GM21786 (cell line): ENCODE data around the gene TPSAB1.
"Not testable (repeated sequence)": the region's sequence is repeated elsewhere in the genome, so short reads cannot be mapped to it uniquely, and the experiment has no call there.

ENCODE experiments used
- ATAC-seq: cut with Tn5 transposase; IDR thresholded peaks from one replicate; pipeline ENCODE4 v1.9.1; 2021; ENCODE audit not compliant: unreplicated experiment

The TPSAB1 gene

DNA sequence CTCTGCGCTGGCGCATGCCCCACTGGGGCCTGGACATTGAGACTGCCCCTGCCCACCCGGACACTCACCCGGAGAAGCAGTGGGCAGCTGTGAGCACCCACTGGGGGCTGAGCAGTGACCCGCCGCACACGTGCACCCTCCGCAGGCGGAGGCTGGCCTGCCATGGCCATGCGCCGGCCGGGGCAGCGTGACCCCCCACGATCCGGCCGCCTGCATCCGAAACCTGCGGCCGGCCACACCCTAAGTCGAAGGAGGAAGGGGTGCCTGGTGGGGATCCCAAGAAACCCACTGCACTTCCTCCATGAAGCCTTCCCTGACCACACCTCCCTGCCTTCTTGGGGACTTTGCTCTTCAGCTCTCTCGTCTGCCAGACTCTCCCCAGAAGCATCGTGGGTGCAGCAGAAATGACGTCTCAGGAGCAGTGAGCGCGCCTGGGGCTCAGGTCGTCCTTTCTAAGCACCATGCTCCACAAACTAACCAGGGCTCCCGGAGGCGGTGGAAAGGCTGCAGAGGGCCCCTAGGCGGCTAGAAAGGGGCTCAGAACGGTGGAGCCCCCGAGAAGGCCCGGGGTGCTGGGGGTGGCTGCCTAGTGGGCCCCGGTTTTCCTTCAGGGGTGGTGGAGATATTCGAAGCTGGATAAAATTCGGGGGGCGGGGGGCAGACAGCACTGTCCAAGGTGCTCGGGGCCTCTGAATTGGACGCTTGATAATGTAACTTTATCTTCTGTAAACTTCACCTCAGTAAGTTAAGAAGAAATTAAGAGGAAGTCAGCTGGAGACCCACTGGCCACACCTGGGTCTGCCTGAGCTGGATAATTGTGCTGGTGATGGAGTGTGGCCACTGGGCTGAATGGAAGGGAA, 16.9 kb upstream of the TPSAB1 start:
- ATAC-seq = no peak

DNA sequence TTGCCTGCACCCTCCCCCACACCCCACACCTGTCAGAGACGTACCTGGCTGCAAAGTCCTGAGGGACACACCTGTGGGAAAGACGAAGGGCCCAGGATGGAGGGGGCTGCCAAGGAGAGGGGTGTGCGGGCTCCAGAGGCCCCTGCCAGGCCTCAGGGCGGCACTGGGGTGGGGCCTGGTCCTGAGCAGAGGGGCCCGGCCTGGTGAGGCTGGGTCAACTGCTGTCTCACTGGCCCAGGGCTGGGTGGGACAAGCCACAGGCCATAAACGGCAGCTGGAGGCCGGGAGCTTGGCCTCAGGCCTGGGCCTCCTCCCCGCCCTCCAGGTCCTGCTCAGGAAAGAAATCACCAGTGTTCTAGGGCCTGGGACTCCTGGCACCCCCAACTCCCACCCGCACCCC, 15.9 kb upstream of the TPSAB1 start:
- ATAC-seq = no peak

DNA sequence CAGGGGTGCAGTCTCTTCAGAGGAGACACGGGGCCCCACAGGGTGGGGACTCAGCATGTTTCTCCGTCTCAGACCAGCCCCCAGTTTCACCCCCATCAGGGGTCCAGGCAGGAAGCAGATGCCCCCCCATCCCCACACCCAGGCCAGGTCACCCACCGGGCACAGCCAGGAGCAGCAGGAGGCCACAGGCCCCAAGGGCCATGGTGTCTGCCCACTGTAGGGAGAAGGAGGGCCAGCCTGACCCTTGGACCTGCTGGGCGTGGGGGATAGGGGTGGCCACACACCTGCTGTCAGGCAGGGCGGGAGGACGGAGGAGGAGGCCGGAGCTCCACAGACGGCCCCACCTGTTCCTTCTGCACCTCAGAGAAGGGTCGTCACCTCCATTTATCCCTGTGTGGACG, 15.5 kb upstream of the TPSAB1 start, which contains the start of gene TPSG1:
TPSG1 (minus strand) TSS at position 218 of the 401 bp plus-strand sequence; CDS start at position 202, 16 bp downstream.
- ATAC-seq = no peak

DNA sequence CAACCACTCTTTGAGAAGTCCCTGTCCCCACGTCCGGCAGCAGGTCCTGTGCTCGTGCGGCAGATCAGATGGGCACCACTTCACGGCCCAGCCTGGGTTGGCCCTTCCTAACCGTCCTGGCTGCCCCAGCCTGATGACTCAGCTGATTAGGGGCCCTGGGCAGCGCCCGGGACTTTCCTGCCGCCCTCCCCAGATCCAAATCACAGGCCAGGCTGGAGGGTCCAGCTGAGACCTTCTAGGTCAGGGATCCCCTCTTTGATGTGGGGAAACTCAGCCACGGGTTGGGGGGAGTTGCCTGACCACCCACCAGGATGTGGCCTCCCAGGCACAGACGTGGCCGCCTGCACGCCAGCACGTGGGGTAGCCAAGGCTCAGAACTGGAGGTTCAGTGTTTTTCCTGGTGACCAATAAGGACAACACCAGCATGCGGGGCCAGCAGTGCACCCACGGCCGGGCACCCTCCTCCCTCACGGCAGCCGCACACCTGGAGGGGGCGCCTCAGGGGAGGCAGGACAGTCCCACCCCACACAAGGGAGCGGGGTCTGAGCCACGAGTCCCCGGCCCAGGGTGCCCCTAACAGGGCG, 14.7 kb upstream of the TPSAB1 start:
- not testable (repeated sequence) for ATAC-seq

DNA sequence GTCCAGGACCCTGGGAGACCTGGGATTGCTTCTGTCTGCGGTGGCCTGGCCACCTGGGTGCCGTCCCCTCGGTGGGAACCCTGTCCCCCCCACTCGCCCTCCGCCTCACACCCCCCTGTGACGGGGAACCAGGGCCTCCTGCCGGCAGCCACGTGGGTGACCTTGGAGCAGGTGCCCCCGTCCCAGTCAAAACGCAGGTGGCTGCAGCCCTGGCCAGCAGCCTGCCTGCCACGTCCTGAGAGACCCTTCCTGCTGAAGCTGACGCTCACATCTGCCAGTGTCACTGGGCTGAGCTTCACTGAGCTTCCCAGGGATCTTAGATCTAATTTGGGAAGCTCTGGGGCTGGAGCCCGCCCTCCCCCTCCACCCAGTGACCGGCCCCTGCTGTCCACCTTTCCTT, 13.8 kb upstream of the TPSAB1 start:
- ATAC-seq = not testable (repeated sequence)

DNA sequence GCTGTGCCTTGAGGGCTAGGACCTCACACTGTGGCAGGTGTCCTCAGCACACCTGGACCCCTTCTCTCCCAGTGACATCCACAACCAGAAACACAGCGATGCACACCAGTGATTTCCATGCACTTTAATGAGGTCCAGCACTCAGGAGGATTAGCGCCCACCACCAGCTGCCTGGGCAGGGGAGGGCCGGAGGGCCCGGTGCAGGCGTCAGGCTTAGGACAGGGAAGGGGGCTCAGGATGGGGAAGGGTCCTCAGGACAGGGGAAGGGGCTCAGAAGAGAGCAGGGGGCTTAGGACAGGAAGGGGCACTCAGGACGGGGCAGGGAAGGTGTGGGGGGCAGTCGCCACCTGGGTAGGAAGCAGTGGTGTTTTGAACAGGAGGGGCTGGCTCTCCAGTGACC, 12.3 kb upstream of the TPSAB1 start:
- not testable (repeated sequence) for ATAC-seq

DNA sequence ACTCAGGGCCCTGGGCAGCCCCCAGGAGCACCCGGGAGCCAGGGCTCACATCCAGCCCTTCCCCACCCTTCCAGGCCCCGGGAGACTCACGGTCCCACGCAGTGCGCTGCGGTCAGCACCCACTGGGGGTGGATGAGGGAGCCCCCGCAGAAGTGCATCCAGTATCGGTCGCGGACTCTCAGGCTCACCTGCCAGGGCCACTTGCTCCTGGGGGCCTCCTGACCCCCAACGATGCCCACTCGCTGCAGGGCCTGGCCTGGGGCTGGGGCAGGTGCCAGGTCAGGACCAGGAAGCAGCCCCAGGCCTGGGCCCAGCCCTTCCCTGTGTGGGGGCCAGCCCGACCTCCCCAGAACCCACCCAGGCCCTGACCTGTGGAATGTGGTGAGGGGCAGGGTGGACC, 11.0 kb upstream of the TPSAB1 start:
- not testable (repeated sequence) for ATAC-seq

DNA sequence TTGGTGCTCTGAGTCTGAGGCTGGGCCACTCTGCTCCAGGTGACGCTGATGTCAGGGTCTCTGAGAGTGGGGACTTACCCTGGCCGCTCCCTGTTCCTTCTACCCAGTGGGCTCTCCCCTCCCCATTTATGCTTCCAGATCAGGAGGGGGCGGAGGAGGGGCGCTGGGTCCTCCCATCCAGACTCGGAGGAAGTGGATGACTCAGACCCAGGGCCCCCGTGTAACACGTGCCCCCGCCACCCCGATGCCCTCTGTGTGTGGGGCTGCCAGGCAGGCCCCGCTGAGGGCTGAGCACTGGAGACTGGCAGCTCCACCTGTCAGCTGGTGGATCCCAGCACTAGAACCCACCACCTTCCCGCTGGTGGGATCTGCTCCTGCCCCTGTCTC, 10.4 kb upstream of the TPSAB1 start, which contains the start of gene TPSB2:
TPSB2 (minus strand) TSS at position 101 of the 387 bp plus-strand sequence. CDS start 233 bp downstream, outside the sequence.
- not testable (repeated sequence) for ATAC-seq

DNA sequence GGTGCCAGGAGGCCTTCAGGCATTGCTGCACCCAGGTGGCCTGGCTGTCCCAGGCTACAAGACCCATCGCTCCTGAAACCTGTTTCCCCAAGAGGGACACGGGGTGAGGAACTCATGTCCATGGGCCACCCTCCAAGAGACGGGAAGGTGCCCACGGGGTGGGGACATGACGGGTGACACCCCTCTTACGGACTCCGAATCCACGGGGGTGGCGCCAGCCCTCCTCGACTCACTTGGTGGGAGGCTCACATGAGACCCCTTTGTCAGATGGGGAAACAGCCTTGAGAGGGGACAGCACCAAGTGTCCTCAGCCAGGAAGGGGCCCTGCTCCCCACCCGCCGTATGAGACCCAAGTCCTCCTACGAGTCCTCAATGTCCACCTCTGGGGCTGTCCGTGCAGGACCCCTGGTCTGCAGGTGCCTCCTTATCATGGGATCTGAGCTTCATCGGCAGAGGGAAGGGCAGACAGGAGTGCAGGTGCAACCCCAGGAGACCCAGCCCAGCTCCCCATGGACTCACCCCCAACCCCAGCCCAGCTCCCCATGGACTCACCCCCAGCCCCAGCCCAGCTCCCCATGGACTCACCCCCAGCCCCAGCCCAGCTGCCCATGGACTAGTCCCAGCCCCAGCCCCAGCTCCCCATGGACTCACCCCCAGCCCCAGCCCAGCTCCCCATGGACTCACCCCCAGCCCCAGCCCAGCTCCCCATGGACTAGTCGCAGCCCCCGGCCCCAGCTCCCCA, 9.9 kb upstream of the TPSAB1 start:
- not testable (repeated sequence) for ATAC-seq

DNA sequence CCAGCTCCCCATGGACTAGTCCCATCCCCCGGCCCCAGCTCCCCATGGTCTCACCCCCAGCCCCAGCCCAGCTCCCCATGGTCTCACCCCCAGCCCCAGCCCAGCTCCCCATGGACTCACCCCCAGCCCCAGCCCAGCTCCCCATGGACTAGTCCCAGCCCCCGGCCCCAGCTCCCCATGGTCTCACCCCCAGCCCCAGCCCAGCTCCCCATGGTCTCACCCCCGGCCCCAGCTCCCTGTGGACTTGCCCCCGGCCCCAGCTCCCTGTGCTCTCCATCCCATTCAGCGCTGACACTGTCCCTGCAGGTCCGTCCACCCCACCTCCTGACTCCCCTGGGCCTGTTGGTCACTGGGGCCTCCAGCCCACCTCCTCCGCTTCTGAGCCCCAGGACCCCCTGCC, 9.2 kb upstream of the TPSAB1 start:
- ATAC-seq = not testable (repeated sequence)

DNA sequence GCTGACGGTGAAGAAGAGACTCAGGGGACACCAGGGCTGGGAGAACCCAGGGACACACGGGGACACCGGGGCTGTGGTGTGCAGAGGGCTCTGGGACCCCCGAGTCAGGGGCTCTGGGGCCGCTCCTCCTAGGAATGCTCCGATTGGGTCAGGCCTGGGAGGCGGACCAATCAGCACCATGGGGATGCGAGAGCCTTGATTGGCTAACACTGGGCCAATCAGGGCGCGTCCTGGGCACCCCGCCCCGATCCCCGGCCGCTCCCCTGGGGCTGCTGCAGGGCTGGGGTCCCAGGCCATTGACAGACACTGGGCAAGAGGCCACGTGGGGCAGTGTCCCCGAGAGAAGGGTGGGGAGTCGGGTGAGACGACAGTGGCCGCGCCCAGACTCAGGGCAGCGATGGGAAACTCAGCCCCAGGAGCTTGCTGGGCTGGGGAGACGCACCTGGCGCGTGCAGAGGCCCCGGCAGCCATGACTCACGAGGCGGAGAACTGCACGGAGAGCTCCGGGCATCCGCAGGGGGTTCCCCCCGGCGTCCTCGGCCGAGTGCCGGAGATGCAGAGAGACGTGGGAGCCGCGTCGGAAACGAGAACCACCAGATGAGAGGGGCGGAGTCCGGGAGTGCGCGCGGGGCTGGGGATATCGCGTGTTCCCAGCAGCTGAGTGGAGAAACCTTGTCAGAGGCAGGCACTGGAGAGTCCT, 8.3 kb upstream of the TPSAB1 start:
- not testable (repeated sequence) for ATAC-seq

DNA sequence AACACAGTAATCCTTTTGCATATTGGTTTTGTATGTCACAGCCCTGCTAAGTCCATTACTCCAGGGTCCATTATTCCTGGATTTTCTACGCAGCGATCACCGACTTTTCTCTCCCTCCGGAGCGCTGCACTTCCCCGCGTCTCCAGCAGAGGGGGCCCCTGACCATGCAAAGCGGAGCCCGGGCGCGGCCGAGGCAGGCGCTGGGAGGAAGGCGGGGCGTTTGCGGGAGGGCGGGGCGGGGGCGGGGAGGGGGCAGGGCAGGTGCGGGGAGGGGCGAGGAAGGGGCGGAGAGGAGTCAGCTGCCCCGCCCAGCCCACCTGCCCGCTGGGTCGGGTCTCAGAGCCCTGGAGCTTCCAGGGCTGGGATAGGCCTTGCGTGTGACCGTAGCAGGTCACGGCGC, 3.8 kb upstream of the TPSAB1 start:
- ATAC-seq = not testable (repeated sequence)

DNA sequence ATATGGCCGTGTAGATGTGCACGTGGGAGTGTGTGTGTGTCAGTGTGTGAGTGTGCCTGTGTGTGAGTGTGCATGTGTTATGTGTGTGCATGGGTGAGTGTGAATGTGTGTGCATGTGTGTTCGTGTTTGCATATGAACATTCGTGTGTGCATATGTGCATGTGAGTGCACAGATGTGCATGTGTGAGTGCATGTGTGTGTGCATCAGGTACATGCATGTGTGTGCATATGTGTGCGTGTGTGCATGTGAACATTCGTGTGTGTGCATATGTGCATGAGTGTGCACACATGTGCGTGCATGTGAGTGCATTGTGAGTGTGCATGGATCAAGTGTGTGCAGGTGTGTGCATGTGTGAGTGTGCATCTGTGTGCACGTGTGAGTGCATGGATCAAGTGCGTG, 2.5 kb upstream of the TPSAB1 start:
- no peak for ATAC-seq

DNA sequence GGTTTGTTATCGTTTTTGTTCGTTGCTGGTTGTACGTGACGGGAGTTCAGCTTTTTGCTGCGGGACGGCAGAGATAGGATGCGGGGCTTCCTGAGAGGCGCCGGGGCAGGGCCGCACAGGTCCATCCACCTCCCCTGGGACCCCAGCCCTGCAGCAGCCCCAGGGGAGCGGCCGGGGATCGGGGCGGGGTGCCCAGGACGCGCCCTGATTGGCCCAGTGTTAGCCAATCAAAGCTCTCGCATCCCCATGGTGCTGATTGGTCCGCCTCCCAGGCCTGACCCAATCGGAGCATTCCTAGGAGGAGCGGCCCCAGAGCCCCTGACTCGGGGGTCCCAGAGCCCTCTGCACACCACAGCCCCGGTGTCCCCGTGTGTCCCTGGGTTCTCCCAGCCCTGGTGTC, 1.6 kb upstream of the TPSAB1 start:
- not testable (repeated sequence) for ATAC-seq

DNA sequence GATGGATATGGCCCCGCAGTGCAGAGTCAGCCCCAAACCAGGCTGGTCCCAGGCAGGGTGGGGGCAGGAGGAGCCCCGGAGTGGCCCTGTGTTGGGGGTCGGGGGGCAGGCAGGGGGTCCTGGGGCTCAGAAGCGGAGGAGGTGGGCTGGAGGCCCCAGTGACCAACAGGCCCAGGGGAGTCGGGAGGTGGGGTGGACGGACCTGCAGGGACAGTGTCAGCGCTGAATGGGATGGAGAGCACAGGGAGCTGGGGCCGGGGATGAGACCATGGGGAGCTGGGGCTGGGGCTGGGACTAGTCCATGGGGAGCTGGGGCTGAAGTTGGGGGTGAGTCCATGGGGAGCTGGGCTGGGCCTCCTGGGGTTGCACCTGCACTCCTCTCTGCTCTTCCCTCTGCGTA, 930 bp upstream of the TPSAB1 start:
- not testable (repeated sequence) for ATAC-seq

DNA sequence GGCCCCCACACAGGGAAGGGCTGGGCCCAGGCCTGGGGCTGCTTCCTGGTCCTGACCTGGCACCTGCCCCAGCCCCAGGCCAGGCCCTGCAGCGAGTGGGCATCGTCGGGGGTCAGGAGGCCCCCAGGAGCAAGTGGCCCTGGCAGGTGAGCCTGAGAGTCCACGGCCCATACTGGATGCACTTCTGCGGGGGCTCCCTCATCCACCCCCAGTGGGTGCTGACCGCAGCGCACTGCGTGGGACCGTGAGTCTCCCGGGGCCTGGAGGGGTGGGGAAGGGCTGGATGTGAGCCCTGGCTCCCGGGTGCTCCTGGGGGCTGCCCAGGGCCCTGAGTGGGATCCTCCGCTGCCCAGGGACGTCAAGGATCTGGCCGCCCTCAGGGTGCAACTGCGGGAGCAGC, 576 bp downstream of the TPSAB1 start:
- ATAC-seq = not testable (repeated sequence)

DNA sequence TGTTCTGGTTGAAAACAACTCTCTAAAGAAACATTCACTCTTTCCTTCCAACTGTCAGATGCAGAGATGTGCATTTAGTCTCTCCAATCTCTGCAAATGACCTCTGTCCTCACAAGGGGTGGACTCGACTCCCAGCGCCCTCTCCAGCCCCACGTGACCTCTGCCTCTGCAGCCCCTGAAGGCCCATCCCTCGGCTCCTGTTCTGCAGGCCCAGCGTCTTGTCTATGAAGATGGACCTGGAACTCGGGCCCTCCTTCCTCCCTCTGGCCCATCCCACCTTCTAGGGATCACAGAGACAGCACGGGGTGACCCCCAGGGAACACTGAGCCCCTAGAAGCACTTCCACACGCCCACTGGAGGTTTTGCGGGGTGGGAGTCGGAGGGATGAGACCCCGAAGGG, 2.9 kb downstream of the TPSAB1 start:
- not testable (repeated sequence) for ATAC-seq

DNA sequence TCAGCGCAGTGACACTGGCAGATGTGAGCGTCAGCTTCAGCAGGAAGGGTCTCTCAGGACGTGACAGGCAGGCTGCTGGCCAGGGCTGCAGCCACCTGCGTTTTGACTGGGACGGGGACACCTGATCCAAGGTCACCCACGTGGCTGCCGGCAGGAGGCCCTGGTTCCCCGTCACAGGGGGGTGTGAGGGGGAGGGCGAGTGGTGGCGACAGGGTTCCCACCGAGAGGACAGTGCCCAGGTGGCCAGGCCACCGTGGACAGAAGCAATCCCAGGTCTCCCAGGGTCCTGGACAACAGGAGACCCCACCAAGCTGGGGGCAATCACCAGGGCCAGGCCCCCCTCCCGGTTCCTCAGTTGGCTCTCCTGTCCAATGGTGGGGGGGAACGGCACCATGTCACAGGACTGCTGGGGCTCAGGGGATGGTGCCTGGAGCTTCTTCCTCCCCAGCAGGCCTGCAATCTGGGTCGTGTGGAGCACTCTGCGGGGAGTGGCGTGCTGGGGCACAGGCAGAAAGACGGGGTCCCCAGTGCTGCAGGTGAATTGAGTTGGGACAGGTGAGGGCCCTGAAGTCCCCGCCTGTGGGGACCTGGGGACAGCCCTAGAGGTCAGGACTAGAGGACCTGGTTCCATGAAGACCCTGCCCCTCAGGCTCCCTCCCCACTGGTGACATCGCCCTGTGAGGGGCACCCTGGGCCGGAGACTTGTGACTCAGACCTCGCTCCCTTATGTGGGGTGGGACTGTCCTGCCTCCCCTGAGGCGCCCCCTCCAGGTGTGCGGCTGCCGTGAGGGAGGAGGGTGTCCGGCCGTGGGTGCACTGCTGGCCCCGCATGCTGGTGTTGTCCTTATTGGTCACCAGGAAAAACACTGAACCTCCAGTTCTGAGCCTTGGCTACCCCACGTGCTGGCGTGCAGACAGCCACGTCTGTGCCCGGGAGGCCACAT, 3.7 kb downstream of the TPSAB1 start:
- ATAC-seq = not testable (repeated sequence)

DNA sequence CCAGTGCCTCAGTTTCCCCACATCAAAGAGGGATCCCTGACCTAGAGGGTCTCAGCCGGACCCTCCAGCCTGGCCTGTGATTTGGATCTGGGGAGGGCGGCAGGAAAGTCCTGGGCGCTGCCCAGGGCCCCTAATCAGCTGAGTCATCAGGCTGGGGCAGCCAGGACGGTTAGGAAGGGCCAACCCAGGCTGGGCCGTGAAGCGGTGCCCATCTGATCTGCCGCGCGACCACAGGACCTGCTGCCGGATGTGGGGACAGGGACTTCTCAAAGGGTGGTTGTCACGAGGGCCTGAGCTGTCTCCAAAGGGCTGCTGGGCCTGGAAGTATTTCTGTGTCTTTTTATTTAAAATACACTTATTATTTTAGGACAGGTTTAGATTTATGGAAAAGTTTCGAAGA, 4.4 kb downstream of the TPSAB1 start:
- ATAC-seq = no peak
